ENCODE data around the gene TFEB. TPM values are rescaled to one million over a fixed set of nuclear protein-coding genes. Genes with fewer than 3 reads are reported as not detected.

Gene TFEB
- total and polyA plus RNA-seq, 2 of the 8 experiments (the other 6 are each of a cell fraction or from before 2014, with no cell fraction given), result 2.3 to 6.7 TPM

DNA sequence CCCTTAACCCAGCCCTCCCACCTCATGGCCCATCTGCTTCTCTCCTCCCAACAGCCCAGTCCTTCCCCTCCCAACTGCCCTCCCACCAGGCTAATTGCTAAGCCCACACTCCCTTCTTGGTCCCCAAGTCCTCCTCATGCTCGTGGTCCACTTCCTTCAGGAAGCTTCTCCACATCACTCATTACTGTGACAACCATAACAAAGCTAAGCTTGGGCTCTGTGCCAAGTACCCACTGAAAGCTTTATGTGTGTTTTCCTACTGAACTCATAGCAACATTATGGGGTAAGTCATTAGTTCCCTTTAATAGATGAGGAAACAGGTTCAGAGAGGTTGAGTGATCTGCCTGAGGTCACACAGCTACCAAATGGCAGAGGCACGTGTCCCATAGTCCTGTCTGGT lies 28.1 kb upstream of the TFEB start:
- Histone ChIP-seq H3K4me2 (ENCODE audit: insufficient read depth in 1 of 2, low read depth in 2 of 2, low read length in 2 of 2) (no peak overlapping the region), H3K9me3 (ENCODE audit: insufficient read depth in 2 of 2, low read depth in 1 of 2, low read length in 1 of 2) (no peaks in the 10 kb centered on the region), H3K23me2 (ENCODE audit: low read depth, low read length) (no peaks in the 10 kb centered on the region), H2BK20ac (ENCODE audit: low read length) (no peak overlapping the region; the same call in 1 of the 2 replicates), H3K36me3 (ENCODE audit: control insufficient read depth in 2 of 4, insufficient read depth in 4 of 4, low read length in 3 of 4) (no peaks in the 10 kb centered on the region), H3K18ac (ENCODE audit: extremely low read depth, low read length) (no peak overlapping the region), H3K23ac (ENCODE audit: insufficient read length) (no peak overlapping the region), H3K4ac (replicated peaks; ENCODE audit: insufficient read length, low read depth, low read length) (no peak overlapping the region), H3K27ac (ENCODE audit: low read depth, low read length) (no peak overlapping the region), H2BK5ac (ENCODE audit: low read depth, low read length) (no peak overlapping the region), H3K27me3 (replicated peaks in 1 of 4; ENCODE audit: control insufficient read depth in 3 of 4, extremely low read depth in 1 of 4, insufficient read depth in 3 of 4, low read length in 3 of 4) (no peaks in the 10 kb centered on the region; a peak in 1 of 7 replicates), H4K5ac (ENCODE audit: insufficient read length, low read depth, low read length) (no peak overlapping the region), H4K8ac (ENCODE audit: extremely low read depth, insufficient read depth, low read length) (no peak overlapping the region), H3K4me3 (ENCODE audit: extremely low read depth in 1 of 4, insufficient read depth in 2 of 4, low read depth in 3 of 4, low read length in 4 of 4) (no peak overlapping the region), H2BK12ac (ENCODE audit: low read depth, low read length) (no peak overlapping the region), H3K56ac (replicated peaks; ENCODE audit: insufficient read length, low read depth, low read length) (no peak overlapping the region), H4K91ac (replicated peaks; ENCODE audit: insufficient read length, low read length) (no peak overlapping the region), H3K14ac (ENCODE audit: insufficient read length) (no peak overlapping the region), H3K9ac (replicated peaks in 1 of 4; ENCODE audit: extremely low read depth in 1 of 4, low read depth in 3 of 4, low read length in 3 of 4) (no peak overlapping the region), H2AFZ (ENCODE audit: low read length) (no peak overlapping the region), H2AK5ac (ENCODE audit: low read depth, low read length) (0 out of 2 replicates have a peak overlapping the region, but pooled peaks have one; percentile 13), H3K79me2 (ENCODE audit: control insufficient read depth in 1 of 2, insufficient read depth in 2 of 2, low read length in 2 of 2) (no peaks in the 10 kb centered on the region), H3K4me1 (replicated peaks in 1 of 4; ENCODE audit: control insufficient read depth in 3 of 4, insufficient read depth in 4 of 4, low read length in 3 of 4) (no peaks in the 10 kb centered on the region; a peak in 1 of 7 replicates), H3K79me1 (ENCODE audit: low read depth, low read length) (no peaks in the 10 kb centered on the region), H2BK15ac (ENCODE audit: low read length) (no peak overlapping the region), H4K20me1 (replicated peaks in 1 of 2; ENCODE audit: control insufficient read depth in 1 of 2, insufficient read depth in 2 of 2, low read length in 2 of 2) (no peaks in the 10 kb centered on the region), H2BK120ac (replicated peaks; ENCODE audit: low read depth, low read length) (no peak overlapping the region)
- WGBS, 2 experiments (ENCODE audit: extremely low coverage in 1 of 2, insufficient coverage in 1 of 2, insufficient read length in 1 of 2, insufficient replicate concordance in 2 of 2, low coverage in 1 of 2, low lambda C conversion rate in 2 of 2, missing lambda C conversion rate in 1 of 2), result 75% methylated on average over 2 of the region's 2 CpGs; no CpG with 5 or more reads in 1 of the 2 experiments
- FAIRE-seq, result no peak
- POLR2A ChIA-PET (ENCODE audit: partially characterized antibody), result no interaction called here
- no peak for DNase-seq (ENCODE audit: low read depth in 1 of 2, low spot score in 2 of 2)
- CTCF ChIA-PET (ENCODE audit: partially characterized antibody), result interaction anchor here (0.7 to 5.2 kb wide), 2 partner anchors 12 to 24 kb away, joined by 3 to 37 read pairs; partner anchors contain the start of gene TOMM6
- TF ChIP-seq HDAC6 (IDR thresholded peaks at IDR 0.05; ENCODE audit: low read depth, low read length) (no peak), CBX5 (IDR thresholded peaks at IDR 0.05; ENCODE audit: low read depth, low read length) (no peak), EP300 (IDR thresholded peaks at IDR 0.05; ENCODE audit: borderline replicate concordance in 1 of 2, low read depth in 2 of 2, low read length in 2 of 2) (no peak)
